Kidney (tissue), 22 donors: ENCODE data around the gene ZBED5. TPM values are rescaled to one million over a fixed set of nuclear protein-coding genes. Genes with fewer than 3 reads are reported as not detected.
A peak's percentile ranks its signal among the peaks of the same experiment; 100 is the strongest.

Experiments used
- DNase-seq, 5 donors: peaks; one replicate each; pipeline ENCODE4 v3.0.0-alpha.2; 2013 to 2020
- FAIRE-seq: peaks from 2 replicates; lab custom pipeline; 2012; peaks lifted over from hg19 to GRCh38; lab: Jason Lieb, UNC
- H3K27ac ChIP-seq, 2 donors: one replicate each; pipeline ENCODE4 v1.7.0; 2013; ENCODE audit warnings: low read depth in 2 of 2, low read length in 2 of 2, inconsistent platforms in 1 of 2
- H3K27me3 ChIP-seq: one replicate; pipeline ENCODE4 v1.7.1; 2013; ENCODE audit warnings: low read length, inconsistent platforms; ENCODE audit not compliant: control insufficient read depth, insufficient read depth
- H3K36me3 ChIP-seq, 3 donors: one replicate each; pipeline versions ENCODE4 v1.7.0 to v1.7.1; 2013; ENCODE audit warnings: low read length in 3 of 3, control low read depth in 1 of 3, inconsistent platforms in 1 of 3; ENCODE audit not compliant: insufficient read depth in 3 of 3, control insufficient read depth in 2 of 3
- H3K4me1 ChIP-seq, 3 donors: one replicate each; pipeline versions ENCODE4 v1.7.0 to v1.7.1; 2013; ENCODE audit warnings: low read length in 3 of 3, inconsistent platforms in 1 of 3, low read depth in 1 of 3; ENCODE audit not compliant: control insufficient read depth in 2 of 3, insufficient read depth in 2 of 3
- H3K4me3 ChIP-seq, 3 donors: one replicate each; pipeline versions ENCODE4 v1.7.0 to v1.8.1; 2013; ENCODE audit warnings: low read length in 3 of 3, control low read depth in 1 of 3, inconsistent platforms in 1 of 3
- H3K9ac ChIP-seq, 3 donors: one replicate each; pipeline versions ENCODE4 v1.7.0 to v1.7.1; 2013; ENCODE audit warnings: low read length in 3 of 3, control low read depth in 1 of 3, inconsistent platforms in 1 of 3
- H3K9me3 ChIP-seq, 3 donors: one replicate each; pipeline versions ENCODE4 v1.7.0 to v1.7.1; 2013; ENCODE audit warnings: low read length in 3 of 3, control low read depth in 1 of 3, inconsistent platforms in 1 of 3; ENCODE audit not compliant: control insufficient read depth in 2 of 3, insufficient read depth in 1 of 3
- intact Hi-C: fragments of 100-400 bp; cut with DNase I; formaldehyde crosslinking; loops from one replicate; pipeline ENCODE4 v1.11.1; 2022
- long read RNA-seq, 10 donors: library from polyadenylated mRNA in 1 of 10; unstranded in 1 of 10; transcript quantifications; one replicate each; pipeline ENCODE4 v2.0.0 and lab custom pipeline, GENCODE V29; 2021 to 2026
- polyA plus RNA-seq: library from polyadenylated mRNA; stranded (reverse); fragments of 350-450 nt; fragmentation: Illumina TruSeq; extraction: RNeasy Lipid Tissue Mini Kit (QIAGEN cat#74804); gene quantifications from one replicate; pipeline ENCODE4 v1.2.3, GENCODE V29; 2014; ENCODE audit warnings: low read depth, low replicate concordance; ENCODE audit not compliant: insufficient read depth
- total RNA-seq: library from RNA; stranded (reverse); fragmentation: NEBNext Ultra II Directional; extraction: Animal tissue kit (Norgen Biotek cat#: 25700); gene quantifications from one replicate; pipeline ENCODE4 v1.2.1, GENCODE V29; 2021
- TF ChIP-seq, protein P1 (sequence below): IDR thresholded peaks from 3 replicates; pipeline ENCODE4 v1.5.1; 2012; ENCODE audit warnings: mild to moderate bottlenecking, moderate library complexity, borderline replicate concordance; ENCODE audit not compliant: insufficient read depth; ENCODE audit errors: extremely low read depth
- donor health status: control.
- donor health status: control.
- donor health status: control.
- donor health status: control.
- donor health status: control.
- donor health status: DM: yes; HTN: yes; CAD: no.
- donor health status: Normal renal cell carcinoma (clear cell type).

The ZBED5 gene
- total RNA-seq (59.7 TPM), polyA plus RNA-seq (25.2 TPM)
- long read RNA-seq, donor 1, transcript ZBED5-201 (3 exons, 2,512 nt), result major isoform, 8 of 12 reads
- long read RNA-seq, donor 1, partial matches to known transcripts, result 0 of 12 reads
- long read RNA-seq, donor 1, other reads (novel, unspliced or antisense), result 0 of 12 reads
- long read RNA-seq, donor 2, transcript ZBED5-201 (3 exons, 2,512 nt), result major isoform, 7 of 13 reads
- long read RNA-seq, donor 2, partial matches to known transcripts, result 0 of 13 reads
- long read RNA-seq, donor 2, other reads (novel, unspliced or antisense), result 0 of 13 reads
- long read RNA-seq, donor 3, transcript ZBED5-201 (3 exons, 2,512 nt), result major isoform, 8 of 22 reads
- long read RNA-seq, donor 3, partial matches to known transcripts, result 0 of 22 reads
- long read RNA-seq, donor 3, other reads (novel, unspliced or antisense), result 12 of 22 reads
- long read RNA-seq, donor 4, transcript ZBED5-201 (3 exons, 2,512 nt), result major isoform, 5 of 16 reads
- long read RNA-seq, donor 4, partial matches to known transcripts, result 0 of 16 reads
- long read RNA-seq, donor 4, other reads (novel, unspliced or antisense), result 10 of 16 reads
- long read RNA-seq, donor 5, result 0 reads
- long read RNA-seq, donor 6, transcript ZBED5-201 (3 exons, 2,512 nt), result major isoform, 11 of 16 reads
- long read RNA-seq, donor 6, partial matches to known transcripts, result 0 of 16 reads
- long read RNA-seq, donor 6, other reads (novel, unspliced or antisense), result 0 of 16 reads
- long read RNA-seq, donor 7, partial matches to known transcripts, result 2 of 15 reads
- long read RNA-seq, donor 7, other reads (novel, unspliced or antisense), result 10 of 15 reads
- long read RNA-seq, donor 8, transcript ZBED5-201 (3 exons, 2,512 nt), result major isoform, 9 of 12 reads
- long read RNA-seq, donor 8, partial matches to known transcripts, result 0 of 12 reads
- long read RNA-seq, donor 8, other reads (novel, unspliced or antisense), result 0 of 12 reads
- long read RNA-seq, donor 9, transcript ZBED5-201 (3 exons, 2,512 nt), result major isoform, 9 of 9 reads
- long read RNA-seq, donor 9, partial matches to known transcripts, result 0 of 9 reads
- long read RNA-seq, donor 9, other reads (novel, unspliced or antisense), result 0 of 9 reads
- long read RNA-seq, donor 10, transcript ZBED5-201 (3 exons, 2,512 nt), result major isoform, 11 of 13 reads
- long read RNA-seq, donor 10, partial matches to known transcripts, result 0 of 13 reads
- long read RNA-seq, donor 10, other reads (novel, unspliced or antisense), result 0 of 13 reads

DNA sequence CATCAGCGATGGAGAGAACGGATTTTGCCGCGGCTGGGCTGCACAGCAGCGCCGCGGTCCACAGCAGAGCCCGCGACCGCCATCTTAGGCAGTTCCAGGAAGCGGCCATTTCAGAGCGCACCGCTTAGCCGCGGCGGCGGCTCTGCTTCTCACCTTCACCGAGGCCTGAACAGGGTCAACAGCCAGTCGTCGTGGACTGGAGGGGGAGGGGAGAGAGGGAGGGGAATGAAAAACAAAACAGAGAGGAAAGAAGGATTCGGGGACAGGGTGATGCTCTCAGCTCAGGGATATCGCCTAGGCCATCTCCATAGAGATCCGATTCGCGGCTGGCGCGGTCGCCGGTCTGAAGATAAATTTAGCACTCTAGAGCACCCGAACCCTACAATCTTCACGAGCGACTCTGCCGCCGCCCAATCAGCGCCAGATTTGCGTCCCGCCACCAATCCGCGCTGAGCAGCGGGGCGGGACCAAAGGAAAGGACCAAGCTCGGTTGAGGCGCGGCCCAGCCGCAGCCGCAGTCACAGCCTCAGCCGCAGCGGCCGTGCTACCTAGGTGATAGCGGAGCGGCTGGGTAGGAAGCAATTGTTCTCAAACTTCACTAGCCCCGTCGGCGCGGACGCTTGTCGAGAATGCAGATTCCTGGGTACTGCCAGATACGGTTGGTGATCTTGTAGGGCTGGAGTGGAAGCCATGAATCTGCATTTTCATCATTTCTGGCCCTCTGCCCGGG, at the start of gene ZBED5:
TSS of gene ZBED5 (minus strand) at position 345 of the 730 bp plus-strand sequence. CDS start 3,108 bp downstream, outside the sequence.
- FAIRE-seq (peak; percentile 47), DNase-seq (peak; percentile 98 to 99 (median 99))
- H3K4me3 ChIP-seq, result peak within 1 kb of the TSS; percentile 92 to 98 (median 94)
- H3K36me3 ChIP-seq, result peaks cover 9 to 24% (median 17%) of the 10 kb centered on the region in 3 donors
- H3K9ac ChIP-seq, result peak within 1 kb of the TSS; percentile 96 to 98 (median 97)
- TF ChIP-seq, protein P1, sequence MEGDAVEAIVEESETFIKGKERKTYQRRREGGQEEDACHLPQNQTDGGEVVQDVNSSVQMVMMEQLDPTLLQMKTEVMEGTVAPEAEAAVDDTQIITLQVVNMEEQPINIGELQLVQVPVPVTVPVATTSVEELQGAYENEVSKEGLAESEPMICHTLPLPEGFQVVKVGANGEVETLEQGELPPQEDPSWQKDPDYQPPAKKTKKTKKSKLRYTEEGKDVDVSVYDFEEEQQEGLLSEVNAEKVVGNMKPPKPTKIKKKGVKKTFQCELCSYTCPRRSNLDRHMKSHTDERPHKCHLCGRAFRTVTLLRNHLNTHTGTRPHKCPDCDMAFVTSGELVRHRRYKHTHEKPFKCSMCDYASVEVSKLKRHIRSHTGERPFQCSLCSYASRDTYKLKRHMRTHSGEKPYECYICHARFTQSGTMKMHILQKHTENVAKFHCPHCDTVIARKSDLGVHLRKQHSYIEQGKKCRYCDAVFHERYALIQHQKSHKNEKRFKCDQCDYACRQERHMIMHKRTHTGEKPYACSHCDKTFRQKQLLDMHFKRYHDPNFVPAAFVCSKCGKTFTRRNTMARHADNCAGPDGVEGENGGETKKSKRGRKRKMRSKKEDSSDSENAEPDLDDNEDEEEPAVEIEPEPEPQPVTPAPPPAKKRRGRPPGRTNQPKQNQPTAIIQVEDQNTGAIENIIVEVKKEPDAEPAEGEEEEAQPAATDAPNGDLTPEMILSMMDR, result peak; percentile 24
- no peaks in the 10 kb centered on the region for H3K9me3 ChIP-seq
- H3K4me1 ChIP-seq, result peaks cover 0 to 5% (median 4%) of the 10 kb centered on the region in 3 donors
- no peaks in the 10 kb centered on the region for H3K27me3 ChIP-seq
- intact Hi-C loops, result loop anchor here (10.0 kb wide), 1 partner anchor 53 kb away; the partner anchor contains the start of gene EIF4G2
- peak within 1 kb of the TSS; percentile 91 to 99 for H3K27ac ChIP-seq

DNA sequence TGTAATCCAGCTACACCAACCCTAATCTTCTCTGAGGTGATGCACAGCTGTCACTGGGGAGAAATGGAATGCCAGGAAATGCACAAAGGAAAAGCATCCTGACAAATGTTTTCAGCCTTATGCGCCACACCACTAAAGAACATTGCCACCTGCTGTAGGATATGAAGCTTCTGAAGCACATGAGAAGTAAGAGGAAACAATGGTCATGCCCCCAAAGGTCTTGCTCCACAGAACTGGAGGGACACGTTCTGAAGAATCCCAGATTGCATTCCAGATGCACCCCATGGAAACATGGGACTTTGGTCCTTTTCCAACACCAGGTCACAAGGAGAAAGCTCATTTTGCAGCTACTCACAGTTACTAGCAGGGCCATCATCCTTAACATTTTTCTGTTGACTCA, 48.7 kb upstream of the ZBED5 start:
- Histone ChIP-seq H3K9me3 (no peaks in the 10 kb centered on the region), H3K36me3 (no peaks in the 10 kb centered on the region), H3K4me1 (no peaks in the 10 kb centered on the region), H3K27ac (no peak overlapping the region), H3K4me3 (no peak overlapping the region), H3K9ac (no peak overlapping the region), H3K27me3 (no peaks in the 10 kb centered on the region)
- intact Hi-C loops, result no loop called here
- TF ChIP-seq, protein P1, result no peak
- FAIRE-seq (no peak), DNase-seq (peak in 1 of 5 donors; percentile 52)
